ENCODE data around the gene ARHGAP42.

Gene ARHGAP42

GRCh38 chr11:100970283-100971164 is 283.4 kb downstream of the ARHGAP42 start:
- Mint-ChIP-seq H3K4me3 (no peak overlapping the region), H3K27me3 (ENCODE audit: low read depth) (no peaks in the 10 kb centered on the region), H3K36me3 (ENCODE audit: low read depth) (no peaks in the 10 kb centered on the region), H3K4me1 (ENCODE audit: low read depth) (no peaks in the 10 kb centered on the region), H3K27ac (no peak overlapping the region), H3K9me3 (peaks cover 9% of the 10 kb centered on the region)

GRCh38 chr11:100972046-100972445 is 285.0 kb downstream of the ARHGAP42 start:
- Mint-ChIP-seq H3K27ac (no peak overlapping the region), H3K9me3 (peaks cover 9% of the 10 kb centered on the region), H3K4me3 (no peak overlapping the region), H3K36me3 (ENCODE audit: low read depth) (no peaks in the 10 kb centered on the region), H3K27me3 (ENCODE audit: low read depth) (no peaks in the 10 kb centered on the region), H3K4me1 (ENCODE audit: low read depth) (no peaks in the 10 kb centered on the region)

- H3K4me3 Mint-ChIP-seq = no peak overlapping the region
- H3K9me3 Mint-ChIP-seq = no peaks in the 10 kb centered on the region
- H3K27me3 Mint-ChIP-seq (ENCODE audit: low read depth) = no peaks in the 10 kb centered on the region
- H3K27ac Mint-ChIP-seq = no peak overlapping the region
- no peaks in the 10 kb centered on the region for H3K36me3 Mint-ChIP-seq (ENCODE audit: low read depth)
- no peaks in the 10 kb centered on the region for H3K4me1 Mint-ChIP-seq (ENCODE audit: low read depth)
These were observed 291.4 kb downstream of the ARHGAP42 start for GRCh38 chr11:100978442-100978841.

DNA sequence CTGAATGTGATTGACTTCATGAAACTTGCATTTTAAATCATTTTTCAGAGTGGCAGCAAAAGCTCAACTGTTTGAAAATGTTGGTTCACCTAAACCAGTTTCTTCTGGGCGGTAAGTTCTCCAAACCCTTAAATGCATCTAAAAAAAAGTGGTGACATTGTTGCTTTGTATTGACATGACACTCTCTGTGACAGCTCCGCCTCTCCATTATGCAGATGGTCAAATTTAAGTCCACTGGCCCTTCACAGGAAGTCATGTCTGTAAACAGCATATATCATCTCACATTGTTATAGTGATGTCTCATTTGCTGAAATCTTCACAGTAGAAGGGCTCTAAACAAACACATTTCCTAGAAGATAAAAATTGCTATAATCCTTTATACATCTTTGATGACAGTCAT is 291.9 kb downstream of the ARHGAP42 start:
- Mint-ChIP-seq H3K4me3 (no peak overlapping the region), H3K4me1 (ENCODE audit: low read depth) (no peaks in the 10 kb centered on the region), H3K9me3 (no peaks in the 10 kb centered on the region), H3K27me3 (ENCODE audit: low read depth) (no peaks in the 10 kb centered on the region), H3K36me3 (ENCODE audit: low read depth) (no peaks in the 10 kb centered on the region), H3K27ac (no peak overlapping the region)

DNA sequence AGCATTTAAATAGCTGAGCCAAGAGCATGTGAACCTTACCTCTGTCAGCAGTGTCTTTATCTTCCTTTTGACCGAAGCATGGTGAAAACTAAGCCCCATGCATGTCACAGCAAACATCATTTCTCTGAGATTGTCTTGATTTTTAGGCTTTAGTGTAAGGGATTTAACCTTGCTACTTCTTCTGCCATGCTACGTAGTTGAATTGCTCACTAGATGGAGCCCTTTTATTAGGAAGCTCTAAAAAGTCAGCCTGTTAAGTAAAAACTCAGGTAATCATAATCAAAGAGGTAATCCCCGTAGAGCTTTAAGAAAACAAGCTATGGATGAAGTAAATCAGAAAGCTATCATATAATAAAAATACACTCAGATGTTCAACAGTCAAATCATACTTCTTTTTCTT is 293.1 kb downstream of the ARHGAP42 start:
- Mint-ChIP-seq H3K36me3 (ENCODE audit: low read depth) (no peaks in the 10 kb centered on the region), H3K27ac (no peak overlapping the region), H3K4me1 (ENCODE audit: low read depth) (no peaks in the 10 kb centered on the region), H3K4me3 (no peak overlapping the region), H3K27me3 (ENCODE audit: low read depth) (no peaks in the 10 kb centered on the region), H3K9me3 (no peaks in the 10 kb centered on the region)

DNA sequence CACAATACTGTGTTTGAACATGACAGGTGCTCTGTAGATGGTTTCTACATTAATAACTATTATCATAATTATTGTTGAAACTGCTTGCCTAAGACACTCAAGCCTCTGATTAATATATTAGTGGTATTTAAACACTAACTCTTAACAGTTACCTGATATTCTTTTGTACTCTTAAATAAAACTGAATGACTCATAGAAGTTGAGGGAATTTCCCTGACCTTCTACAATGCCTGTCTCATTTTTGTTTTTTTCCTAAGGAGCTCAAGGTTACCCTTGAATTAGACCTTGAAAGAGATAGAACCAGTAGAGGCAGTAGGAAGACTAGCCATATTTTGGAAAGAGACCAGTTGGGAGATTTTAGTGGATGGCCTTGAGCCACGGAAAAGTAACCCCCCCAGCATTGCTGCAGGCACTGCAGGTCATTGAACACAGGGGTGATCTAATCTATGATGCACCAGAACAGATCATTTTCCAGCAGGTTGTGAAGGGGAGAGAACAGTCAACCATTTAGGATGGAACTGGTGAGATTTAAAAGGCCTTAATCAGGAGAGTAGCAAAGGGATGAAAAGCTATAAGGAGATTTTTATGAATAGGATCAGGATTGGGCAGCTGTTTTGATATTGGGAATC is 294.2 kb downstream of the ARHGAP42 start:
- no peaks in the 10 kb centered on the region for H3K4me1 Mint-ChIP-seq (ENCODE audit: low read depth)
- H3K4me3 Mint-ChIP-seq = no peak overlapping the region
- H3K36me3 Mint-ChIP-seq (ENCODE audit: low read depth) = no peaks in the 10 kb centered on the region
- no peaks in the 10 kb centered on the region for H3K9me3 Mint-ChIP-seq
- no peaks in the 10 kb centered on the region for H3K27me3 Mint-ChIP-seq (ENCODE audit: low read depth)
- H3K27ac Mint-ChIP-seq = no peak overlapping the region

DNA sequence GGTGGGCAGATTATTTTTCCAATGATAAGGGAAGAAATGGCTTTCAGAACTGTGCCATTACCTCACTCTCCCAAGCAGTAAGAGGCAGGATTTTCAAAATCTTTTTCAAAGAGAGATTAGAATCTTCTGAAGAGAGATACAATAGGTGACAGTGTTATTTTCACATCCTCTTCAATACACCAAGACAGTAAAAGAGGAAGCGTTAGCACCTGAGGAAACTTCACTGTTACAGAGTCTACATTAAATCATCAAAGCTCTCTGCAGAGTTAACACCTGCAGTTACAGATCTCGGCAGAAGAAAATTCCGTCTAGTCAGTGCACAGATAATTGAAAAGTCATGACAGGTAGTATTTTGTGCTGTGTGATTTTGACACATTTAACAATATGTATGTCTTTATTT is 297.6 kb downstream of the ARHGAP42 start:
- H3K27ac Mint-ChIP-seq = no peak overlapping the region
- no peak overlapping the region for H3K4me3 Mint-ChIP-seq
- H3K9me3 Mint-ChIP-seq = no peaks in the 10 kb centered on the region
- no peaks in the 10 kb centered on the region for H3K36me3 Mint-ChIP-seq (ENCODE audit: low read depth)
- no peaks in the 10 kb centered on the region for H3K4me1 Mint-ChIP-seq (ENCODE audit: low read depth)
- H3K27me3 Mint-ChIP-seq (ENCODE audit: low read depth) = no peaks in the 10 kb centered on the region

DNA sequence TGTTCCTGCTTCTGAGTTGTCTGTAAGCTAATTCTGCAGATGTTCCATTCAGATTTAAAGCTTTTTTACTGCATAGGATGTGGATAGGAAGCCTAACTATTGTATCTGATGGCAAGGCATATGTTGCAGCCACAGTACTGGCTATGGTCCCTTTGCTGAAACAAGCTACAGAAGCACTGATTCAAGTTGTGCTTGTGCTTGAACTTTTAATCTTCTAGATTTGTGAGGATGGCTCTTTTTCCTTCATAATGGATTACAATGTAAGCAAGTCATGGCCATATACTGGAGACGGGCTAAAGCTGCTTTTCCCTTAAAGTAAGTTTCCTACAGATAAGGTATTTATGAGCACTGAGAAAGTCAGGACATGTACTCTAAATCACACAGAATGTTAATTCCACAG is 303.8 kb downstream of the ARHGAP42 start:
- Mint-ChIP-seq H3K4me3 (no peak overlapping the region), H3K27me3 (ENCODE audit: low read depth) (no peaks in the 10 kb centered on the region), H3K27ac (no peak overlapping the region), H3K9me3 (peaks cover 7% of the 10 kb centered on the region), H3K36me3 (ENCODE audit: low read depth) (no peaks in the 10 kb centered on the region), H3K4me1 (ENCODE audit: low read depth) (no peaks in the 10 kb centered on the region)

GRCh38 chr11:100991541-100991940 is 304.5 kb downstream of the ARHGAP42 start:
- H3K27me3 Mint-ChIP-seq (ENCODE audit: low read depth) = no peaks in the 10 kb centered on the region
- no peaks in the 10 kb centered on the region for H3K4me1 Mint-ChIP-seq (ENCODE audit: low read depth)
- H3K27ac Mint-ChIP-seq = no peak overlapping the region
- H3K9me3 Mint-ChIP-seq = peaks cover 7% of the 10 kb centered on the region
- H3K4me3 Mint-ChIP-seq = no peak overlapping the region
- H3K36me3 Mint-ChIP-seq (ENCODE audit: low read depth) = no peaks in the 10 kb centered on the region

- Mint-ChIP-seq H3K9me3 (peaks cover 7% of the 10 kb centered on the region), H3K27ac (no peak overlapping the region), H3K27me3 (ENCODE audit: low read depth) (no peaks in the 10 kb centered on the region), H3K36me3 (ENCODE audit: low read depth) (no peaks in the 10 kb centered on the region), H3K4me3 (no peak overlapping the region), H3K4me1 (ENCODE audit: low read depth) (no peaks in the 10 kb centered on the region)
These were observed 307.9 kb downstream of the ARHGAP42 start for GRCh38 chr11:100994966-100995365.

DNA sequence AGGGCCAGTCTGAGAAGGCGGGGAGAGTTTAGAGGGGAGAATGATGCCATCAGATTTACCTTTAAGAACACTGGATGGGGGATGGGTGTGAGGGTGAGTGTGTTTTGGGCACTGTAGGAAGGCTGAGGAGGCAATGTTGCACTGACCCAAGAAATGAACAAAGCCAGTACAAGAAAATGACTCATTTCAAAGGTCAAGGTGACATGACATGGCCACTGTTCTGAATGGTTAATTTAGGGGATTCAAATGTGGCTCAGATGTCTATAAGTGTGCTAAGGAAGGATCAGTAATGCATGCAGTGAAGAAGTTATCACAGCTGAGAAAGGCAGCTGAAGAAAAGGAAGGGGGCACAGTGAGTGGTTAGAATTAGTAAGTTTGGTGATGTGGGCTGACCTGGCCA is 312.7 kb downstream of the ARHGAP42 start:
- Mint-ChIP-seq H3K4me3 (no peak overlapping the region), H3K27me3 (ENCODE audit: low read depth) (no peaks in the 10 kb centered on the region), H3K27ac (no peak overlapping the region), H3K9me3 (peaks cover 7% of the 10 kb centered on the region), H3K4me1 (ENCODE audit: low read depth) (no peaks in the 10 kb centered on the region), H3K36me3 (ENCODE audit: low read depth) (no peaks in the 10 kb centered on the region)

DNA sequence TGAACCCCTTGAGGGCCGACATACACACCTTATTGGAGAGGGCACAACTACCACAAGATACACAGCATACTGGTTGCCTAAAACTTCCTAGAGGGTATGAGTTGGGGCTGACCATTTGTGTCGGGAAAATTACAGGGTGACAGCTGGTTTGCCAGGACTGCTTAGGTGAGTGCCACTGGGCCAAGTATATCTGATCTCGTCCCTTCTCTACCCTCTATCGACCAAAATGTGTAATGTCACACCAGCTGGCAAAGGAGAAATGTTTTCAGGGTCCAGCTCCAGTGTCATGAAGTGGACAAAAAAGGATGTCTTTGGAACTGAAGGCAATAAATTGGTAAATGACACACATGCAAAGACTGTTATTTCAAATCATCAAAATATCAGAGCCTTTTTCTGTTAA is 316.4 kb downstream of the ARHGAP42 start:
- H3K27ac Mint-ChIP-seq = no peak overlapping the region
- no peaks in the 10 kb centered on the region for H3K36me3 Mint-ChIP-seq (ENCODE audit: low read depth)
- no peaks in the 10 kb centered on the region for H3K4me1 Mint-ChIP-seq (ENCODE audit: low read depth)
- H3K4me3 Mint-ChIP-seq = no peak overlapping the region
- no peaks in the 10 kb centered on the region for H3K27me3 Mint-ChIP-seq (ENCODE audit: low read depth)
- peaks cover 3% of the 10 kb centered on the region for H3K9me3 Mint-ChIP-seq

- H3K36me3 Mint-ChIP-seq (ENCODE audit: low read depth) = no peaks in the 10 kb centered on the region
- H3K27me3 Mint-ChIP-seq (ENCODE audit: low read depth) = no peaks in the 10 kb centered on the region
- no peak overlapping the region for H3K4me3 Mint-ChIP-seq
- peaks cover 7% of the 10 kb centered on the region for H3K9me3 Mint-ChIP-seq
- no peaks in the 10 kb centered on the region for H3K4me1 Mint-ChIP-seq (ENCODE audit: low read depth)
- no peak overlapping the region for H3K27ac Mint-ChIP-seq
These were observed 322.0 kb downstream of the ARHGAP42 start for GRCh38 chr11:101008961-101009689.

- Mint-ChIP-seq H3K27ac (no peak overlapping the region), H3K27me3 (ENCODE audit: low read depth) (no peaks in the 10 kb centered on the region), H3K9me3 (peaks cover 10% of the 10 kb centered on the region), H3K4me1 (ENCODE audit: low read depth) (no peaks in the 10 kb centered on the region), H3K36me3 (ENCODE audit: low read depth) (no peaks in the 10 kb centered on the region), H3K4me3 (no peak overlapping the region)
These were observed 322.6 kb downstream of the ARHGAP42 start for GRCh38 chr11:101009690-101010055.

- no peak overlapping the region for H3K4me3 Mint-ChIP-seq
- H3K9me3 Mint-ChIP-seq = peaks cover 14% of the 10 kb centered on the region
- no peaks in the 10 kb centered on the region for H3K4me1 Mint-ChIP-seq (ENCODE audit: low read depth)
- no peaks in the 10 kb centered on the region for H3K36me3 Mint-ChIP-seq (ENCODE audit: low read depth)
- H3K27me3 Mint-ChIP-seq (ENCODE audit: low read depth) = no peaks in the 10 kb centered on the region
- no peak overlapping the region for H3K27ac Mint-ChIP-seq
These were observed 323.8 kb downstream of the ARHGAP42 start for GRCh38 chr11:101010899-101011298.

All from T-helper 1 cell treated with Interleukin-12 subunit alpha and Interleukin-12 subunit beta and Interleukin-4 antibody, amounts not matched to agents 30 μg/mL and 1 μg/mL, for 36 hours (primary cell).